K562 (cell line): ENCODE measurements around the gene LRRC10B. TPM values are rescaled to one million over a fixed set of nuclear protein-coding genes. Genes with fewer than 3 reads are reported as not detected.

ENCODE experiments used
- ATAC-seq: fragments of 200-7000 bp; cut with Tn5 transposase; 3 replicates; pipeline ENCODE4 v1.9.1; 2020; ENCODE audit warnings: moderate library complexity
- BruUV-seq: library from RNA; stranded (reverse); fragments of 400-500 nt; replicated peaks from 2 replicates; lab custom pipeline; 2021; lab: Mats Ljungman, UMichigan
- CTCF ChIA-PET: fragments of 300-600 bp; formaldehyde crosslinking; extraction: SDS; loops from one replicate; lab custom pipeline; 2021; ENCODE audit warnings: low intra/inter-chr PET ratio; lab: Yijun Ruan, JAX
- POLR2A ChIA-PET: fragments of 300-600, 350-650 bp; sonication (Branson Sonifier 250); formaldehyde crosslinking; extraction: SDS; loops from one replicate; lab custom pipeline; 2021; ENCODE audit warnings: antibody characterized with exemption, inconsistent platforms; lab: Yijun Ruan, JAX
- DNase-seq, 4 experiments: peaks; one replicate each; pipeline versions ENCODE4 v3.0.0 to v3.0.0-alpha.2; 2011 to 2018; ENCODE audit warnings: low spot score in 3 of 4, mixed read lengths in 3 of 4; ENCODE audit errors: extremely low read depth in 1 of 4
- FAIRE-seq: peaks from 2 replicates; lab custom pipeline; 2011; peaks lifted over from hg19 to GRCh38; lab: Jason Lieb, UNC
- H2AFZ ChIP-seq: 2 replicates; pipeline ENCODE4 v1.6.0; 2011; ENCODE audit warnings: low read depth, low read length, control low read depth, inconsistent platforms
- H3K27ac ChIP-seq: fragments of 200-600 bp; 3 replicates; pipeline ENCODE4 v1.8.0; 2011; ENCODE audit warnings: low read depth, mild to moderate bottlenecking, control low read depth, inconsistent platforms, low read length, moderate library complexity, mixed read lengths; ENCODE audit errors: extremely low read depth
- H3K27me3 ChIP-seq, 2 experiments: fragments of 300-600 bp in 1 of 2; 2 replicates in 1 of 2; 3 replicates in 1 of 2; pipeline versions ENCODE4 v1.6.0 to v1.8.0; 2011; ENCODE audit warnings: inconsistent platforms in 2 of 2, low read length in 2 of 2, mild to moderate bottlenecking in 1 of 2, mixed read lengths in 1 of 2, moderate library complexity in 1 of 2; ENCODE audit not compliant: control insufficient read depth in 2 of 2, insufficient read depth in 2 of 2
- H3K36me3 ChIP-seq: fragments of 300-600 bp; 3 replicates; pipeline ENCODE4 v1.8.0; 2011; ENCODE audit warnings: mild to moderate bottlenecking, low read length, inconsistent platforms; ENCODE audit not compliant: control insufficient read depth, insufficient read depth
- H3K4me1 ChIP-seq, 2 experiments: fragments of 200-600 bp in 1 of 2; replicated peaks in 1 of 2; 2 replicates in 1 of 2; 3 replicates in 1 of 2; pipeline versions ENCODE4 v1.5.1 to v1.8.0; 2011; ENCODE audit warnings: inconsistent platforms in 2 of 2, low read length in 2 of 2, mild to moderate bottlenecking in 1 of 2, mixed read lengths in 1 of 2, moderate library complexity in 1 of 2; ENCODE audit not compliant: control insufficient read depth in 2 of 2, insufficient read depth in 2 of 2
- H3K4me2 ChIP-seq: 2 replicates; pipeline ENCODE4 v1.6.1; 2011; ENCODE audit warnings: low read length, control low read depth, inconsistent platforms, mixed read lengths; ENCODE audit not compliant: insufficient read depth
- H3K4me3 ChIP-seq: fragments of 200-600 bp; sonication (generic), shearing (Covaris generic); 2 replicates; pipeline ENCODE4 v1.5.1; 2016; ENCODE audit warnings: control low read depth, inconsistent platforms
- H3K79me2 ChIP-seq: fragments of 200-600 bp; 3 replicates; pipeline ENCODE4 v1.8.0; 2011; ENCODE audit warnings: low read length, inconsistent platforms; ENCODE audit not compliant: control insufficient read depth, insufficient read depth
- H3K9ac ChIP-seq, 2 experiments: 2 replicates each; pipeline versions ENCODE4 v1.6.0 to v1.6.1; 2011; ENCODE audit warnings: low read depth in 2 of 2, low read length in 2 of 2, control low read depth in 1 of 2, inconsistent platforms in 1 of 2, mild to moderate bottlenecking in 1 of 2, mixed read lengths in 1 of 2; ENCODE audit not compliant: insufficient read depth in 1 of 2
- H3K9me1 ChIP-seq: one replicate; pipeline ENCODE4 v1.6.0; 2011; ENCODE audit warnings: inconsistent platforms, mild to moderate bottlenecking, low read length, moderate library complexity; ENCODE audit not compliant: control insufficient read depth, insufficient read depth
- H3K9me3 ChIP-seq: replicated peaks from 2 replicates; pipeline ENCODE4 v1.5.1; 2011; ENCODE audit warnings: low read depth, low read length, inconsistent platforms; ENCODE audit not compliant: control insufficient read depth, insufficient read depth
- H4K20me1 ChIP-seq: replicated peaks from 2 replicates; pipeline ENCODE4 v1.6.1; 2011; ENCODE audit warnings: low read length, inconsistent platforms, mixed read lengths; ENCODE audit not compliant: control insufficient read depth, insufficient read depth
- CGGBP1 ChIP-seq: fragments of 250-450 bp; sonication (Bioruptor Pico); IDR thresholded peaks from 2 replicates; pipeline ENCODE4 v1.9.0; 2021; ENCODE audit warnings: mild to moderate bottlenecking
- HDAC1 ChIP-seq, 2 experiments: fragments of 450-650 bp; IDR thresholded peaks; 2 replicates each; pipeline ENCODE4 v1.6.1; 2016 to 2017; ENCODE audit warnings: inconsistent platforms in 1 of 2, mild to moderate bottlenecking in 1 of 2, moderate library complexity in 1 of 2
- HNRNPLL ChIP-seq: fragments of 200-400 bp; formaldehyde crosslinking; IDR thresholded peaks from 2 replicates; pipeline ENCODE4 v1.6.1; 2017; ENCODE audit warnings: low read length, low read depth, mild to moderate bottlenecking; ENCODE audit not compliant: poor library complexity, severe bottlenecking
- ZNF444 ChIP-seq: fragments of 250-450 bp; sonication (Bioruptor Pico); IDR thresholded peaks from 2 replicates; pipeline ENCODE4 v1.4.0; 2020; ENCODE audit warnings: mild to moderate bottlenecking, moderate library complexity
- ZNF778 ChIP-seq: fragments of 450-650 bp; formaldehyde crosslinking; IDR thresholded peaks from 2 replicates; pipeline ENCODE4 v1.4.0; 2020; ENCODE audit warnings: mild to moderate bottlenecking, moderate library complexity
- WGBS: fragments of 100-300 bp; shearing (Covaris generic); methylation state at CpG from one replicate; pipeline ENCODE4 v1.1.6; 2016; ENCODE audit warnings: low coverage, mixed read lengths; ENCODE audit not compliant: insufficient coverage; ENCODE audit errors: missing lambda C conversion rate; 5-methylcytosine and 5-hydroxymethylcytosine counted together
- in situ Hi-C: fragments of 300-500 bp; cut with MboI; formaldehyde crosslinking; loops from 4 replicates; pipeline ENCODE4 v1.15.0; 2018; ENCODE audit warnings: inconsistent platforms, mixed read lengths
- intact Hi-C: fragments of 100-400 bp; cut with micrococcal nuclease; formaldehyde crosslinking; loops from 2 replicates; pipeline ENCODE4 v1.14.2; 2022
- polyA plus RNA-seq, 8 experiments: library from polyadenylated mRNA; depleted of rRNA in 4 of 8; stranded (reverse) in 5 of 8; unstranded in 3 of 8; fragments of >200 nt; fragmentation: Nextera tagmentation in 2 of 8; fragmentation: Illumina TruSeq in 1 of 8; extraction: Ambion mirVana in 2 of 8; extraction: Trizol in 1 of 8; gene quantifications; 2 replicates each; pipeline versions ENCODE4 v1.2.1 to v1.2.3, GENCODE V29; 2011 to 2014; ENCODE audit warnings: inconsistent platforms in 1 of 8, missing spikeins in 1 of 8
- total RNA-seq, 7 experiments: library from RNA; depleted of rRNA in 6 of 7; stranded (reverse); fragments of >200 nt in 6 of 7; fragmentation: Illumina TruSeq in 2 of 7; extraction: Trizol in 2 of 7; gene quantifications; 2 replicates each; pipeline versions ENCODE4 v1.2.1 to v1.2.3, GENCODE V29; 2011 to 2021; ENCODE audit warnings: low replicate concordance in 1 of 7
- TF ChIP-seq, protein P1 (sequence below): fragments of 450-650 bp; IDR thresholded peaks from 2 replicates; pipeline ENCODE4 v1.6.1; 2016; ENCODE audit warnings: low read depth

Gene LRRC10B
- total and polyA plus RNA-seq, 9 of the 15 experiments (the other 6 are each of a cell fraction or from before 2014, with no cell fraction given): 0.11 TPM; not detected in 8

DNA sequence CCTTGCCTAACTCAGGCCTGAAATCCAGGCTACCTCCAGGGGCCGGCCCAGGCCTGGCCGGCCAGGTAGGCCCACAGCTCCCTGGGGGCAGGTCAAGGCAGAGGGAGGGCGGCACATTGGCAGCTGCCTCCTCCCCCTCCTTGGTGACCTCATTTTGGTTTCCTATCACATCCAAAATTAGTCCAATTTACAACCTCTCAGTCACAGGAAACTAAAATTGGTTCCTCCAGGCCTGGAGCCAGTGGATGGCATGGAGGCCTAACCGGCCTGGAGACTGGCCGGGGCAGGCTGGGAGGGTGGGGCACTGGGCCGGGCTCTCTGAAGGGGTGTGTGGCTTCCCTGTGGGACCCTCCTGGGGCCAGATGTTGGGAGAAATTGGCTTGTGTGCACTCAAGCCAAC lies 35.9 kb downstream of the LRRC10B start:
- no peak overlapping the region for H3K4me3 ChIP-seq
- H3K9me1 ChIP-seq: peaks cover 2% of the 10 kb centered on the region
- peaks cover 6 to 39% of the 10 kb centered on the region in 2 experiments for H3K27me3 ChIP-seq
- H3K4me1 ChIP-seq: peaks cover 19 to 34% of the 10 kb centered on the region in 2 experiments
- ChIA-PET CTCF (no interaction called here), POLR2A (interaction anchor here (0.6 to 1.3 kb wide), 3 partner anchors 22 to 248 kb away, joined by 3 to 4 read pairs (median 3); partner anchors contain the start of genes CPSF7, FEN1 and SDHAF2)
- no peak overlapping the region for H2AFZ ChIP-seq
- in situ Hi-C loops: no loop called here
- TF ChIP-seq, protein P1, sequence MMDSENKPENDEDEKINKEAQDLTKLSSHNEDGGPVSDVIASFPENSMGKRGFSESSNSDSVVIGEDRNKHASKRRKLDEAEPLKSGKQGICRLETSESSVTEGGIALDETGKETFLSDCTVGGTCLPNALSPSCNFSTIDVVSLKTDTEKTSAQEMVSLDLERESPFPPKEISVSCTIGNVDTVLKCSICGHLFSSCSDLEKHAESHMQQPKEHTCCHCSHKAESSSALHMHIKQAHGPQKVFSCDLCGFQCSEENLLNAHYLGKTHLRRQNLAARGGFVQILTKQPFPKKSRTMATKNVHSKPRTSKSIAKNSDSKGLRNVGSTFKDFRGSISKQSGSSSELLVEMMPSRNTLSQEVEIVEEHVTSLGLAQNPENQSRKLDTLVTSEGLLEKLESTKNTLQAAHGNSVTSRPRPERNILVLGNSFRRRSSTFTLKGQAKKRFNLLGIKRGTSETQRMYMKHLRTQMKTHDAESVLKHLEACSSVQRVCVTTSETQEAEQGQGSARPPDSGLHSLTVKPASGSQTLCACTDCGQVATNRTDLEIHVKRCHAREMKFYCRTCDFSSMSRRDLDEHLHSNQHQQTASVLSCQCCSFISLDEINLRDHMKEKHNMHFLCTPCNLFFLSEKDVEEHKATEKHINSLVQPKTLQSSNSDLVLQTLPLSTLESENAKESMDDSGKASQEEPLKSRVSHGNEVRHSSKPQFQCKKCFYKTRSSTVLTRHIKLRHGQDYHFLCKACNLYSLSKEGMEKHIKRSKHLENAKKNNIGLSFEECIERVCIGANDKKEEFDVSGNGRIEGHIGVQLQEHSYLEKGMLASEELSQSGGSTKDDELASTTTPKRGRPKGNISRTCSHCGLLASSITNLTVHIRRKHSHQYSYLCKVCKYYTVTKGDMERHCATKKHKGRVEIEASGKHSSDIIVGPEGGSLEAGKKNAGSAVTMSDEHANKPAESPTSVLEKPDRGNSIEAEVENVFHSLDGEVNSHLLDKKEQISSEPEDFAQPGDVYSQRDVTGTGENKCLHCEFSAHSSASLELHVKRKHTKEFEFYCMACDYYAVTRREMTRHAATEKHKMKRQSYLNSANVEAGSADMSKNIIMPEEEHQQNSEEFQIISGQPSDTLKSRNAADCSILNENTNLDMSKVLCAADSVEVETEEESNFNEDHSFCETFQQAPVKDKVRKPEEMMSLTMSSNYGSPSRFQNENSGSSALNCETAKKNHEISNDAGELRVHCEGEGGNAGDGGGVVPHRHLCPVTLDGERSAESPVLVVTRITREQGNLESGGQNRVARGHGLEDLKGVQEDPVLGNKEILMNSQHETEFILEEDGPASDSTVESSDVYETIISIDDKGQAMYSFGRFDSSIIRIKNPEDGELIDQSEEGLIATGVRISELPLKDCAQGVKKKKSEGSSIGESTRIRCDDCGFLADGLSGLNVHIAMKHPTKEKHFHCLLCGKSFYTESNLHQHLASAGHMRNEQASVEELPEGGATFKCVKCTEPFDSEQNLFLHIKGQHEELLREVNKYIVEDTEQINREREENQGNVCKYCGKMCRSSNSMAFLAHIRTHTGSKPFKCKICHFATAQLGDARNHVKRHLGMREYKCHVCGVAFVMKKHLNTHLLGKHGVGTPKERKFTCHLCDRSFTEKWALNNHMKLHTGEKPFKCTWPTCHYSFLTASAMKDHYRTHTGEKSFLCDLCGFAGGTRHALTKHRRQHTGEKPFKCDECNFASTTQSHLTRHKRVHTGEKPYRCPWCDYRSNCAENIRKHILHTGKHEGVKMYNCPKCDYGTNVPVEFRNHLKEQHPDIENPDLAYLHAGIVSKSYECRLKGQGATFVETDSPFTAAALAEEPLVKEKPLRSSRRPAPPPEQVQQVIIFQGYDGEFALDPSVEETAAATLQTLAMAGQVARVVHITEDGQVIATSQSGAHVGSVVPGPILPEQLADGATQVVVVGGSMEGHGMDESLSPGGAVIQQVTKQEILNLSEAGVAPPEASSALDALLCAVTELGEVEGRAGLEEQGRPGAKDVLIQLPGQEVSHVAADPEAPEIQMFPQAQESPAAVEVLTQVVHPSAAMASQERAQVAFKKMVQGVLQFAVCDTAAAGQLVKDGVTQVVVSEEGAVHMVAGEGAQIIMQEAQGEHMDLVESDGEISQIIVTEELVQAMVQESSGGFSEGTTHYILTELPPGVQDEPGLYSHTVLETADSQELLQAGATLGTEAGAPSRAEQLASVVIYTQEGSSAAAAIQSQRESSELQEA: no peak
- TF ChIP-seq HNRNPLL (no peak), ZNF778 (CRISPR knock-in tag) (no peak), ZNF444 (CRISPR knock-in tag) (no peak), HDAC1 (IDR thresholded peaks at IDR 0.05) (no peak), CGGBP1 (CRISPR knock-in tag) (no peak)
- TF ChIP-seq, all 486 proteins: peak for 0
- Histone ChIP-seq H3K9me3 (no peaks in the 10 kb centered on the region), H3K27ac (no peak overlapping the region), H4K20me1 (0 out of 2 replicates have a peak, but pooled peaks cover 7% of the 10 kb centered on the region), H3K9ac (no peak overlapping the region), H3K4me2 (no peak overlapping the region), H3K79me2 (no peaks in the 10 kb centered on the region), H3K36me3 (no peaks in the 10 kb centered on the region)
- DNase-seq (no peak), ATAC-seq (no peak), FAIRE-seq (no peak)
- BruUV-seq: no TSS peak
- intact Hi-C loops: no loop called here
- WGBS: 2% methylated on average over 6 of the region's 6 CpGs
